ENCODE measurements around the gene HS6ST2. TPM values are rescaled to one million over a fixed set of nuclear protein-coding genes. Genes with fewer than 3 reads are reported as not detected.
A peak's percentile ranks its signal among the peaks of the same experiment; 100 is the strongest.

Gene HS6ST2
- total and polyA plus RNA-seq, 5 donors from 2014 or later = not detected

GRCh38 chrX:132730726-132731125 lies 227.7 kb downstream of the HS6ST2 start:
- no peak overlapping the region for H3K27ac Mint-ChIP-seq
- DNase-seq (no peak), ATAC-seq (ENCODE audit: low read depth in 2 of 2) (no peak)
- Histone ChIP-seq H3K4me1 (ENCODE audit: control insufficient read depth, insufficient read depth, low read length, poor library complexity, severe bottlenecking) (no peaks in the 10 kb centered on the region), H3K27me3 (ENCODE audit: control insufficient read depth, insufficient read depth, low read length) (no peaks in the 10 kb centered on the region), H3K27ac (ENCODE audit: insufficient read depth, low read length, poor library complexity, severe bottlenecking) (no peak overlapping the region), H3K9me3 (ENCODE audit: control insufficient read depth in 2 of 2, low read length in 2 of 2) (no peaks in the 10 kb centered on the region), H3K4me3 (ENCODE audit: low read depth, low read length) (no peak overlapping the region), H3K36me3 (ENCODE audit: control insufficient read depth, insufficient read depth, low read length) (no peaks in the 10 kb centered on the region)
- no peaks in the 10 kb centered on the region for H3K36me3 Mint-ChIP-seq
- H3K4me1 Mint-ChIP-seq = no peaks in the 10 kb centered on the region
- peaks cover 0 to 2% (median 0%) of the 10 kb centered on the region in 7 donors for H3K9me3 Mint-ChIP-seq
- peak overlapping the region in 1 of 4 donors; percentile 43 for H3K4me3 Mint-ChIP-seq
- peaks cover 4% of the 10 kb centered on the region for H3K27me3 Mint-ChIP-seq

- H3K4me3 Mint-ChIP-seq = no peak overlapping the region
- H3K9me3 Mint-ChIP-seq = peaks cover 0 to 2% (median 0%) of the 10 kb centered on the region in 7 donors
- no peaks in the 10 kb centered on the region for H3K36me3 ChIP-seq (ENCODE audit: control insufficient read depth, insufficient read depth, low read length)
- no peak overlapping the region for H3K27ac ChIP-seq (ENCODE audit: insufficient read depth, low read length, poor library complexity, severe bottlenecking)
- ATAC-seq (ENCODE audit: low read depth in 2 of 2) = no peak
- H3K4me1 Mint-ChIP-seq = no peaks in the 10 kb centered on the region
- no peak for DNase-seq
- H3K27me3 ChIP-seq (ENCODE audit: control insufficient read depth, insufficient read depth, low read length) = no peaks in the 10 kb centered on the region
- no peaks in the 10 kb centered on the region for H3K9me3 ChIP-seq (ENCODE audit: control insufficient read depth in 2 of 2, low read length in 2 of 2)
- H3K27ac Mint-ChIP-seq = no peak overlapping the region
- no peaks in the 10 kb centered on the region for H3K36me3 Mint-ChIP-seq
- H3K4me1 ChIP-seq (ENCODE audit: control insufficient read depth, insufficient read depth, low read length, poor library complexity, severe bottlenecking) = no peaks in the 10 kb centered on the region
- H3K27me3 Mint-ChIP-seq = peaks cover 4% of the 10 kb centered on the region
- H3K4me3 ChIP-seq (ENCODE audit: low read depth, low read length) = no peak overlapping the region
Measured at GRCh38 chrX:132730266-132730665, 228.2 kb downstream of the HS6ST2 start.

GRCh38 chrX:132728296-132728695 lies 230.1 kb downstream of the HS6ST2 start:
- Mint-ChIP-seq H3K9me3 (peaks cover 0 to 2% (median 0%) of the 10 kb centered on the region in 7 donors), H3K27ac (no peak overlapping the region), H3K27me3 (peaks cover 4% of the 10 kb centered on the region), H3K4me1 (no peaks in the 10 kb centered on the region), H3K4me3 (no peak overlapping the region), H3K36me3 (no peaks in the 10 kb centered on the region)
- Histone ChIP-seq H3K9me3 (ENCODE audit: control insufficient read depth in 2 of 2, low read length in 2 of 2) (no peaks in the 10 kb centered on the region), H3K4me1 (ENCODE audit: control insufficient read depth, insufficient read depth, low read length, poor library complexity, severe bottlenecking) (no peaks in the 10 kb centered on the region), H3K36me3 (ENCODE audit: control insufficient read depth, insufficient read depth, low read length) (no peaks in the 10 kb centered on the region), H3K4me3 (ENCODE audit: low read depth, low read length) (no peak overlapping the region), H3K27me3 (ENCODE audit: control insufficient read depth, insufficient read depth, low read length) (no peaks in the 10 kb centered on the region), H3K27ac (ENCODE audit: insufficient read depth, low read length, poor library complexity, severe bottlenecking) (no peak overlapping the region)
- no peak for ATAC-seq (ENCODE audit: low read depth in 2 of 2)
- no peak for DNase-seq

GRCh38 chrX:132718431-132718958 lies 239.9 kb downstream of the HS6ST2 start:
- no peak overlapping the region for H3K27ac Mint-ChIP-seq
- no peaks in the 10 kb centered on the region for H3K4me1 Mint-ChIP-seq
- H3K36me3 ChIP-seq (ENCODE audit: control insufficient read depth, insufficient read depth, low read length) = no peaks in the 10 kb centered on the region
- H3K4me3 Mint-ChIP-seq = no peak overlapping the region
- DNase-seq (no peak), ATAC-seq (ENCODE audit: low read depth in 2 of 2) (no peak)
- peaks cover 0 to 2% of the 10 kb centered on the region in 2 experiments for H3K9me3 ChIP-seq (ENCODE audit: control insufficient read depth in 2 of 2, low read length in 2 of 2)
- H3K27ac ChIP-seq (ENCODE audit: insufficient read depth, low read length, poor library complexity, severe bottlenecking) = no peak overlapping the region
- H3K36me3 Mint-ChIP-seq = no peaks in the 10 kb centered on the region
- H3K4me1 ChIP-seq (ENCODE audit: control insufficient read depth, insufficient read depth, low read length, poor library complexity, severe bottlenecking) = no peaks in the 10 kb centered on the region
- H3K27me3 ChIP-seq (ENCODE audit: control insufficient read depth, insufficient read depth, low read length) = no peaks in the 10 kb centered on the region
- peaks cover 0 to 2% (median 0%) of the 10 kb centered on the region in 7 donors for H3K9me3 Mint-ChIP-seq
- H3K4me3 ChIP-seq (ENCODE audit: low read depth, low read length) = no peak overlapping the region
- no peaks in the 10 kb centered on the region for H3K27me3 Mint-ChIP-seq

- H3K9me3 Mint-ChIP-seq = peaks cover 0 to 2% (median 0%) of the 10 kb centered on the region in 7 donors
- DNase-seq (no peak), ATAC-seq (ENCODE audit: low read depth in 2 of 2) (no peak)
- Histone ChIP-seq H3K9me3 (ENCODE audit: control insufficient read depth in 2 of 2, low read length in 2 of 2) (no peaks in the 10 kb centered on the region), H3K4me1 (ENCODE audit: control insufficient read depth, insufficient read depth, low read length, poor library complexity, severe bottlenecking) (no peaks in the 10 kb centered on the region), H3K27ac (ENCODE audit: insufficient read depth, low read length, poor library complexity, severe bottlenecking) (no peak overlapping the region), H3K27me3 (ENCODE audit: control insufficient read depth, insufficient read depth, low read length) (no peaks in the 10 kb centered on the region), H3K4me3 (ENCODE audit: low read depth, low read length) (no peak overlapping the region), H3K36me3 (ENCODE audit: control insufficient read depth, insufficient read depth, low read length) (no peaks in the 10 kb centered on the region)
- H3K36me3 Mint-ChIP-seq = no peaks in the 10 kb centered on the region
- H3K27ac Mint-ChIP-seq = no peak overlapping the region
- H3K27me3 Mint-ChIP-seq = no peaks in the 10 kb centered on the region
- no peak overlapping the region for H3K4me3 Mint-ChIP-seq
- H3K4me1 Mint-ChIP-seq = no peaks in the 10 kb centered on the region
Measured at GRCh38 chrX:132716006-132716405, 242.4 kb downstream of the HS6ST2 start.

GRCh38 chrX:132714913-132715312 lies 243.5 kb downstream of the HS6ST2 start:
- Mint-ChIP-seq H3K4me3 (no peak overlapping the region), H3K9me3 (peaks cover 0 to 2% (median 0%) of the 10 kb centered on the region in 7 donors), H3K4me1 (no peaks in the 10 kb centered on the region), H3K27ac (no peak overlapping the region), H3K36me3 (no peaks in the 10 kb centered on the region), H3K27me3 (no peaks in the 10 kb centered on the region)
- H3K4me1 ChIP-seq (ENCODE audit: control insufficient read depth, insufficient read depth, low read length, poor library complexity, severe bottlenecking) = no peaks in the 10 kb centered on the region
- no peak overlapping the region for H3K4me3 ChIP-seq (ENCODE audit: low read depth, low read length)
- H3K9me3 ChIP-seq (ENCODE audit: control insufficient read depth in 2 of 2, low read length in 2 of 2) = no peaks in the 10 kb centered on the region
- H3K36me3 ChIP-seq (ENCODE audit: control insufficient read depth, insufficient read depth, low read length) = no peaks in the 10 kb centered on the region
- H3K27ac ChIP-seq (ENCODE audit: insufficient read depth, low read length, poor library complexity, severe bottlenecking) = no peak overlapping the region
- no peak for ATAC-seq (ENCODE audit: low read depth in 2 of 2)
- H3K27me3 ChIP-seq (ENCODE audit: control insufficient read depth, insufficient read depth, low read length) = no peaks in the 10 kb centered on the region
- DNase-seq = no peak

- H3K4me3 ChIP-seq (ENCODE audit: low read depth, low read length) = no peak overlapping the region
- no peaks in the 10 kb centered on the region for H3K27me3 Mint-ChIP-seq
- no peak overlapping the region for H3K27ac Mint-ChIP-seq
- DNase-seq = no peak
- no peaks in the 10 kb centered on the region for H3K9me3 ChIP-seq (ENCODE audit: control insufficient read depth in 2 of 2, low read length in 2 of 2)
- no peaks in the 10 kb centered on the region for H3K4me1 ChIP-seq (ENCODE audit: control insufficient read depth, insufficient read depth, low read length, poor library complexity, severe bottlenecking)
- no peaks in the 10 kb centered on the region for H3K4me1 Mint-ChIP-seq
- ATAC-seq (ENCODE audit: low read depth in 2 of 2) = no peak
- H3K27me3 ChIP-seq (ENCODE audit: control insufficient read depth, insufficient read depth, low read length) = no peaks in the 10 kb centered on the region
- no peak overlapping the region for H3K4me3 Mint-ChIP-seq
- H3K9me3 Mint-ChIP-seq = peaks cover 0 to 2% (median 0%) of the 10 kb centered on the region in 7 donors
- H3K36me3 Mint-ChIP-seq = no peaks in the 10 kb centered on the region
- no peaks in the 10 kb centered on the region for H3K36me3 ChIP-seq (ENCODE audit: control insufficient read depth, insufficient read depth, low read length)
- no peak overlapping the region for H3K27ac ChIP-seq (ENCODE audit: insufficient read depth, low read length, poor library complexity, severe bottlenecking)
Measured at GRCh38 chrX:132712350-132712749, 246.1 kb downstream of the HS6ST2 start.

- Mint-ChIP-seq H3K9me3 (peaks cover 0 to 2% (median 0%) of the 10 kb centered on the region in 7 donors), H3K27ac (no peak overlapping the region), H3K27me3 (no peaks in the 10 kb centered on the region), H3K4me1 (no peaks in the 10 kb centered on the region), H3K4me3 (no peak overlapping the region), H3K36me3 (no peaks in the 10 kb centered on the region)
- no peak overlapping the region for H3K27ac ChIP-seq (ENCODE audit: insufficient read depth, low read length, poor library complexity, severe bottlenecking)
- H3K4me1 ChIP-seq (ENCODE audit: control insufficient read depth, insufficient read depth, low read length, poor library complexity, severe bottlenecking) = no peaks in the 10 kb centered on the region
- DNase-seq = no peak
- no peaks in the 10 kb centered on the region for H3K27me3 ChIP-seq (ENCODE audit: control insufficient read depth, insufficient read depth, low read length)
- no peaks in the 10 kb centered on the region for H3K9me3 ChIP-seq (ENCODE audit: control insufficient read depth in 2 of 2, low read length in 2 of 2)
- H3K36me3 ChIP-seq (ENCODE audit: control insufficient read depth, insufficient read depth, low read length) = no peaks in the 10 kb centered on the region
- no peak overlapping the region for H3K4me3 ChIP-seq (ENCODE audit: low read depth, low read length)
- no peak for ATAC-seq (ENCODE audit: low read depth in 2 of 2)
Measured at GRCh38 chrX:132710656-132711155, 247.7 kb downstream of the HS6ST2 start.

Data from CD4-positive, CD25-positive, alpha-beta regulatory T cell (primary cell).